Hindlimb muscle (tissue), 1 donor: Measurements from ENCODE around the gene DNAJC11. TPM values are rescaled to one million over a fixed set of nuclear protein-coding genes. Genes with fewer than 3 reads are reported as not detected.

Experiments
- polyA plus RNA-seq: library from polyadenylated mRNA; unstranded; fragments of 120-200 nt; gene quantifications from one replicate; pipeline ENCODE4 v1.2.1, GENCODE V29; 2013; ENCODE audit not compliant: insufficient read length

The DNAJC11 gene
- polyA plus RNA-seq, 1 donor: 41.1 TPM

Other genes with a start within 250 kb of the DNAJC11 start
- gene TNFRSF25, start 235.6 kb downstream of the DNAJC11 start, polyA plus RNA-seq: 14.7 TPM
- gene PLEKHG5, start 210.1 kb downstream of the DNAJC11 start, polyA plus RNA-seq: 14.4 TPM
- gene NOL9, start 147.3 kb downstream of the DNAJC11 start, polyA plus RNA-seq: 19.5 TPM
- 9.5 TPM for gene TAS1R1, start 146.5 kb downstream of the DNAJC11 start, polyA plus RNA-seq
- 25.3 TPM for gene ZBTB48, start 121.8 kb downstream of the DNAJC11 start, polyA plus RNA-seq
- 45.8 TPM for gene KLHL21, start 98.9 kb downstream of the DNAJC11 start, polyA plus RNA-seq
- 21.9 TPM for gene PHF13, start 88.1 kb downstream of the DNAJC11 start, polyA plus RNA-seq
- gene THAP3, start 76.9 kb downstream of the DNAJC11 start, polyA plus RNA-seq: 21.3 TPM
- 39.5 TPM for gene CAMTA1, start 83.6 kb upstream of the DNAJC11 start, polyA plus RNA-seq